Mucosa of stomach (tissue), 1 donor: ENCODE measurements around the gene DLL4.
"Not testable (repeated sequence)": the region's sequence is repeated elsewhere in the genome, so short reads cannot be mapped to it uniquely, and the experiment has no call there.

Source experiments
- H3K27me3 ChIP-seq: one replicate; pipeline ENCODE4 v1.7.0; 2013; ENCODE audit warnings: mild to moderate bottlenecking, low read length; ENCODE audit not compliant: control insufficient read depth, insufficient read depth
- H3K36me3 ChIP-seq: one replicate; pipeline ENCODE4 v1.7.0; 2013; ENCODE audit warnings: low read length; ENCODE audit not compliant: control insufficient read depth, insufficient read depth
- H3K4me1 ChIP-seq: one replicate; pipeline ENCODE4 v1.7.0; 2013; ENCODE audit warnings: mild to moderate bottlenecking, low read length; ENCODE audit not compliant: control insufficient read depth, insufficient read depth
- H3K4me3 ChIP-seq: one replicate; pipeline ENCODE4 v1.7.0; 2013; ENCODE audit warnings: low read length
- H3K9ac ChIP-seq: one replicate; pipeline ENCODE4 v1.7.0; 2013; ENCODE audit warnings: mild to moderate bottlenecking, low read length, moderate library complexity
- H3K9me3 ChIP-seq: one replicate; pipeline ENCODE4 v1.7.0; 2013; ENCODE audit warnings: mild to moderate bottlenecking, low read length, moderate library complexity; ENCODE audit not compliant: control insufficient read depth
- donor health status: Pancreatic carcinoma.

DLL4 gene

DNA sequence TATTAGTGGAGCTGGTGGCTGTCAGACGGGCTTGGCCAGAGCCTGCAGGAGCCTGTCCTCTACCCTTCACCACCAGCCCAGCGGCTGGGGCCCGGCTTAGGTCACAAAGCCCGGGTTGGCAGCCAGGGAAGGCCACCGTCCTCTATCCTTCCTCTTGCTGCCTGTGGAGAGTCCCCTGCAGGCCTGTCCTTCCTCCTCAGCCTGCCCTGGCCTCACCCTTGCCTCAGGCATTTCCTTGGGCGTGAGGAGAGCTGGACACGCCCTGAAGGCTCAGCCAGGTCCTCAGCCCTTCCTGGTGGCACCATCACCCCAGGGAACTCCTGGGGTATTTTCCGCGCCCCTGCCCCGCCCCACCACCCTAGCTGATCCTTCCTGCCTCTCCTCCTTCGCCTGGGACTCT is 31.8 kb downstream of the DLL4 start:
- Histone ChIP-seq H3K4me1 (peaks cover 23% of the 10 kb centered on the region), H3K27me3 (no peaks in the 10 kb centered on the region), H3K36me3 (no peaks in the 10 kb centered on the region), H3K9me3 (no peaks in the 10 kb centered on the region), H3K4me3 (peak overlapping the region; percentile 25), H3K9ac (no peak overlapping the region)

- not testable (repeated sequence) for H3K4me3 ChIP-seq, H3K27me3 ChIP-seq, H3K9me3 ChIP-seq, H3K36me3 ChIP-seq, H3K9ac ChIP-seq
- peaks cover 23% of the 10 kb centered on the region for H3K4me1 ChIP-seq
Observed at GRCh38 chr15:40961740-40962139, 32.6 kb downstream of the DLL4 start.

DNA sequence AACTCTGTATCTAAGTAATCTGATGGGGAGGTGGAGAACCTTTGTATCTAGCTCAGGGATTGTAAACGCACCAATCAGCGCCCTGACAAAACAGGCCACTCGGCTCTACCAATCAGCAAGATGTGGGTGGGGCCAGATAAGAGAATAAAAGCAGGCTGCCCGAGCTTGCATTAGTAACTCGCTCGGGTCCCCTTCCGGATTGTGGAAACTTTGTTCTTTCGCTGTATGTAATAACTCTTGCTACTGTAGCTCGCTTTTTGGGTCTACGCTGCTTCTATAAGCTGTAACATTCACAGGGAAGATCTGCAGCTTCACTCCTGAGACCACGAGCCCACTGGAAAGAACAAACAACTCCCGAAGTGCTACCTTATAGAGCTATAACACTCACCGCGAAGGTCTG is 33.2 kb downstream of the DLL4 start:
- not testable (repeated sequence) for H3K9me3 ChIP-seq, H3K27me3 ChIP-seq, H3K4me3 ChIP-seq, H3K36me3 ChIP-seq, H3K9ac ChIP-seq
- peaks cover 23% of the 10 kb centered on the region for H3K4me1 ChIP-seq

DNA sequence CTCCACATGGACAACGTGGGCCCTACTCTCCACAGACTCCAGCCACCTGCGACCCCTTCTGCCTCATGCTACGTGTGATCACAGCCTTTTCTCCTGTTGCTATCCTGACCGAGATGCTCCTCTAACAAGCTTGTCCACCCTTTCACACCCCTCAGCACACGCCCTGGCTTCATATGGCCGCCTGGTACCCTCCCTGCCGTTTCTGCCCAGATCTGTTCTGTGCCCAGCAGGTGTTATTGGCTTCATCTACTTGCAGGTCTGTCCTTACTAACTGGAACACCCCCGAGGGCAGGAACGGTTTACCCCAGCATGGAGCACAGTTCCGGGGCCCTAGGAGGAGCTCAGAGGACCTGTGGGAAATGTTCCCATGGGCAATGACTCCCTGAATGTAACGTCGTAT is 34.1 kb downstream of the DLL4 start:
- Histone ChIP-seq H3K4me3 (no peak overlapping the region), H3K4me1 (peaks cover 14% of the 10 kb centered on the region), H3K27me3 (no peaks in the 10 kb centered on the region), H3K36me3 (no peaks in the 10 kb centered on the region), H3K9me3 (no peaks in the 10 kb centered on the region), H3K9ac (no peak overlapping the region)

- Histone ChIP-seq H3K9me3 (no peaks in the 10 kb centered on the region), H3K4me3 (no peak overlapping the region), H3K36me3 (no peaks in the 10 kb centered on the region), H3K4me1 (peaks cover 13% of the 10 kb centered on the region), H3K27me3 (no peaks in the 10 kb centered on the region), H3K9ac (no peak overlapping the region)
Observed at GRCh38 chr15:40964006-40964405, 34.9 kb downstream of the DLL4 start.

- H3K4me1 ChIP-seq, result peaks cover 13% of the 10 kb centered on the region
- no peak overlapping the region for H3K9ac ChIP-seq
- no peaks in the 10 kb centered on the region for H3K27me3 ChIP-seq
- H3K36me3 ChIP-seq, result no peaks in the 10 kb centered on the region
- H3K9me3 ChIP-seq, result no peaks in the 10 kb centered on the region
- no peak overlapping the region for H3K4me3 ChIP-seq
Observed at GRCh38 chr15:40964634-40965033, 35.5 kb downstream of the DLL4 start.

DNA sequence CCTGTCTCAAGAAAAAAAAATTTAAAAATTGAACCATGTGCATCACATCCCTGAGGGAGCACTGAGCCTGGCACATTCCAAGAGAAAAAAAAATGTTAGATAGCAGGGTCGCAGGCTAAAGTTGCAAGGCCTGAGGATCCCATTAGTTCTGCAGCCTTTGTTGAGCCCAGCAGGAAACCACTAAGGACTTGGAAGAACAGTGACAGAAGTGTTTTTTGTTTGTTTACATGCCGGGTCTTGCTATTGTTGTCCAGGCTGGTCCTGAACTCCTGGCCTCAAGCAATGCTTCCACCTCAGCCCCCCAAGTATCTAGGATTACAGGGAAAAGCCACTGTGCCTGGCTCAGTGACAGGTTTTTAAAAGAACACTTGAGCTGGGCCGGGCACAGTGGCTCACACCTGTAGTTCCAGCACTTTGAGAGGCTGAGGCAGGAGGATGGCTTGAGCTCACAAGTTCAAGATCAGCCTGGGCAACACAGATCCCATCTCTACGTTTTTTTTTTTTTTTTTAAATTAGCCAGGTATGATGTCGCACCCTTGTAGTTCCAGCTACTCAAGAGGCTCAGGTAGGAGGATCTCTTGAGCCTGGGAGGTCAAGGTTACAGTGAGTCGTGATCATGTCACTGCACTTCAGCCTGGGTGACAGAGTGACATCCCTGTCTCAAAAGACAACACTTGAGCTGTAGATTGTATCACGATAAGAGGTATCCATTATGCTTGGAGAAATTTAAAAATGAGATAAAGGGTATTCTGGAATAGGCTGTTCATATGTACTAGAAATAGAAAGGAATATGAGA is 39.3 kb downstream of the DLL4 start:
- Histone ChIP-seq H3K9ac (no peak overlapping the region), H3K27me3 (no peaks in the 10 kb centered on the region), H3K9me3 (no peaks in the 10 kb centered on the region), H3K36me3 (no peaks in the 10 kb centered on the region), H3K4me1 (peaks cover 10% of the 10 kb centered on the region), H3K4me3 (no peak overlapping the region)

GRCh38 chr15:40969363-40969762 is 40.2 kb downstream of the DLL4 start:
- Histone ChIP-seq H3K9me3 (no peaks in the 10 kb centered on the region), H3K9ac (no peak overlapping the region), H3K36me3 (no peaks in the 10 kb centered on the region), H3K4me1 (peaks cover 10% of the 10 kb centered on the region), H3K27me3 (no peaks in the 10 kb centered on the region), H3K4me3 (no peak overlapping the region)

DNA sequence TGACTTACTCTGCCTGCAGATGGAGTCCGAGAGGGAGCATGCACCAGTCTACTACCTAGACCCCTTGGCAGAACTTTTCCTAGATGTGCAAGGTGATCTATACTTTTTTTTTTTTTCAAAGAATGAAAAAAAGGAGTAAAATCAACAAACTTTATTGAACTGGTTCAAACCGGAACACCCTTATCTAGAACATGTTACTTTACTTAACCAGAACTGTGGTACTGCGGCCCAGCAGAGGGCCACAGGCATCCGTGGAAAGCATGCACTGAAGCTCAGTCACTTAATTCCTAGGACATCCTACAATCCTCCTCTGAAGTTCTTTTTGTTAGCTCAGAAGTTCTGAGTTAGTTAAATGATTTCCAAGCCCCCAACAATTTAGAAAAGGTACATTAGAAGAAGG is 45.7 kb downstream of the DLL4 start:
- Histone ChIP-seq H3K4me3 (no peak overlapping the region), H3K4me1 (peaks cover 10% of the 10 kb centered on the region), H3K36me3 (no peaks in the 10 kb centered on the region), H3K9ac (no peak overlapping the region), H3K9me3 (no peaks in the 10 kb centered on the region), H3K27me3 (no peaks in the 10 kb centered on the region)

GRCh38 chr15:40976819-40977218 is 47.7 kb downstream of the DLL4 start:
- Histone ChIP-seq H3K4me1 (peaks cover 10% of the 10 kb centered on the region), H3K4me3 (no peak overlapping the region), H3K27me3 (no peaks in the 10 kb centered on the region), H3K9me3 (no peaks in the 10 kb centered on the region), H3K36me3 (peaks cover 4% of the 10 kb centered on the region), H3K9ac (no peak overlapping the region)

DNA sequence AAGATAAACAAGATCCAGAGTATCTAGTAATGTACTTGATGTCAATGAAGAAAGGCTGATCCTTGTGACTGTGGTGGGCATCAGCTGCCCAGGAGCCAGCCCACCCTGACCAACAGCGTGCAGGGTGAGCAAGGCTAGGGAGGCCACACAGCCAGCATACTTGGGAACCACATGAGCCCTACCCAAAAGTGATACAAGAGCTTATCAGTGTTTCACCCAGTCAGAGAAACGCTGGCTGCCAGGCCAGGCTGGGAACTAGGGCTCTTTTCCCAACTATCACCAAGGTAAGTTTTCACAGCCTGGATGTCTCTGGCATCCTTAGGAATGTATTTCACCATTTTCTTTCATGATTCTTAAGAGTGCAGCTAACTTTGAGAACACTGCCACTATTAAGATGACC is 49.0 kb downstream of the DLL4 start:
- Histone ChIP-seq H3K4me1 (no peaks in the 10 kb centered on the region), H3K9me3 (no peaks in the 10 kb centered on the region), H3K4me3 (no peak overlapping the region), H3K36me3 (peaks cover 4% of the 10 kb centered on the region), H3K27me3 (no peaks in the 10 kb centered on the region), H3K9ac (no peak overlapping the region)

GRCh38 chr15:40978562-40978961 is 49.4 kb downstream of the DLL4 start:
- no peaks in the 10 kb centered on the region for H3K9me3 ChIP-seq
- H3K4me3 ChIP-seq, result no peak overlapping the region
- no peaks in the 10 kb centered on the region for H3K27me3 ChIP-seq
- H3K36me3 ChIP-seq, result peaks cover 4% of the 10 kb centered on the region
- no peaks in the 10 kb centered on the region for H3K4me1 ChIP-seq
- no peak overlapping the region for H3K9ac ChIP-seq

DNA sequence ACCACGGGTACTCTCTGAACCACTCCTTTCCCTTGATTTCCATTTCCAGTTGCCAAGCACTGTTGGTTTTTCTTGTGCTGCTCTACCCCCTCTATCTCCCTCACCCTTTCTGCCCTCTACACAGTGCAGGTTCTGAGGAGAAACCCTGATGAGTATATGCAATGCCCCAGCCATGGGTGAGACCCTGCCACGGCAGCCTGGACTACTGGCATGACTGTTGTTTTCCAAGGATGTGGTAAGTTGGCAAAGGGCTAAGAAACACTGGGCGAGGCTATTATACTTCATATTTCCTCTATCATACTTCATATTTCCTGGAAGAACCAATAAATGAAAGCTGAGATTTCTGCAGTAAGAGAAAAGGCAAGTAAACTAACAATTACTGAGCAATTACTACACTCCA is 52.0 kb downstream of the DLL4 start:
- Histone ChIP-seq H3K36me3 (peaks cover 6% of the 10 kb centered on the region), H3K27me3 (no peaks in the 10 kb centered on the region), H3K4me3 (no peak overlapping the region)

More for the DNA sequence above, 52.0 kb downstream of the DLL4 start:
- Histone ChIP-seq H3K4me1 (no peaks in the 10 kb centered on the region), H3K9me3 (no peaks in the 10 kb centered on the region), H3K9ac (no peak overlapping the region)
